ENCODE measurements around the gene EVI5.

GRCh38 chr1:92691925-92692324 lies 93.0 kb downstream of the EVI5 start:
- TF ChIP-seq CTCF (IDR thresholded peaks at IDR 0.05; ENCODE audit: poor library complexity) (no peak), EZH2phosphoT487 (IDR thresholded peaks at IDR 0.05; ENCODE audit: low read depth, severe bottlenecking, unreplicated experiment) (no peak), EZH2 (IDR thresholded peaks at IDR 0.05; ENCODE audit: borderline replicate concordance) (no peak)

All from hepatocyte (in vitro differentiated cells).